ENCODE measurements around the gene SNRPE.

- peak; percentile 65 to 67 for TF ChIP-seq POLR2A (IDR thresholded peaks at IDR 0.05)
- no peak for TF ChIP-seq CTCF (IDR thresholded peaks at IDR 0.05)
These were observed 888 bp upstream of the SNRPE start for GRCh38 chr1:203860396-203861025.
